ENCODE results near the gene C21orf58.
"Not testable (repeated sequence)": the region's sequence is repeated elsewhere in the genome, so short reads cannot be mapped to it uniquely, and the experiment has no call there.

DNA sequence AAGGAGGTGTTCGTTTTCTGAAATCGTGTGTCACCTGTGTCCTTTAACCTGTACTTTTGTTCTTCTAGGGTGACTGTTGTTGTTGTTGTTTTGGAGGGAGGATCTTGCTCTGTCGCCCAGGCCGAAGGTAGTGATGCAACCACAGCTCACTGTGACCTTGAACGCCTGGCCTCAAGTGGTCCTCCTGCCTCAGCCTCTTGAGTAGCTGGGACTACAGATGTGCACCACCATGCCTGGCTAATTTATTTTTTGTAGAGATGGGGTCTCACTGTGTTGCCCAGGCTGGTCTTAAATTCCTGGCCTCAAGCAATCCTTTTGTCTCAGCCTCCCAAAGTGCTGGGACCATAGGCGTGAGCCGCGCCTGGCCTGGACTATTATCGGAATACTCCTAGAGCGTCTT is 49.3 kb upstream of the C21orf58 start:
- TF ChIP-seq, protein P1, sequence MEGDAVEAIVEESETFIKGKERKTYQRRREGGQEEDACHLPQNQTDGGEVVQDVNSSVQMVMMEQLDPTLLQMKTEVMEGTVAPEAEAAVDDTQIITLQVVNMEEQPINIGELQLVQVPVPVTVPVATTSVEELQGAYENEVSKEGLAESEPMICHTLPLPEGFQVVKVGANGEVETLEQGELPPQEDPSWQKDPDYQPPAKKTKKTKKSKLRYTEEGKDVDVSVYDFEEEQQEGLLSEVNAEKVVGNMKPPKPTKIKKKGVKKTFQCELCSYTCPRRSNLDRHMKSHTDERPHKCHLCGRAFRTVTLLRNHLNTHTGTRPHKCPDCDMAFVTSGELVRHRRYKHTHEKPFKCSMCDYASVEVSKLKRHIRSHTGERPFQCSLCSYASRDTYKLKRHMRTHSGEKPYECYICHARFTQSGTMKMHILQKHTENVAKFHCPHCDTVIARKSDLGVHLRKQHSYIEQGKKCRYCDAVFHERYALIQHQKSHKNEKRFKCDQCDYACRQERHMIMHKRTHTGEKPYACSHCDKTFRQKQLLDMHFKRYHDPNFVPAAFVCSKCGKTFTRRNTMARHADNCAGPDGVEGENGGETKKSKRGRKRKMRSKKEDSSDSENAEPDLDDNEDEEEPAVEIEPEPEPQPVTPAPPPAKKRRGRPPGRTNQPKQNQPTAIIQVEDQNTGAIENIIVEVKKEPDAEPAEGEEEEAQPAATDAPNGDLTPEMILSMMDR (IDR thresholded peaks at IDR 0.05; ENCODE audit: poor library complexity), result not testable (repeated sequence)
- not testable (repeated sequence) for TF ChIP-seq EZH2 (IDR thresholded peaks at IDR 0.05; ENCODE audit: borderline replicate concordance); EZH2phosphoT487 (IDR thresholded peaks at IDR 0.05; ENCODE audit: low read depth, severe bottlenecking, unreplicated experiment)
